Fibroblast of lung (primary cell): ENCODE results near the gene BICRA. TPM values are rescaled to one million over a fixed set of nuclear protein-coding genes. Genes with fewer than 3 reads are reported as not detected.

ENCODE experiments used
- DNase-seq, 2 donors: peaks; one replicate each; pipeline versions ENCODE4 v3.0.0 to v3.0.0-alpha.2; 2010; ENCODE audit warnings: low read depth in 2 of 2
- H2AFZ ChIP-seq: 2 replicates; pipeline ENCODE4 v1.5.1; 2012; ENCODE audit warnings: low read length, control low read depth, inconsistent platforms
- H3K27ac ChIP-seq: 2 replicates; pipeline ENCODE4 v1.5.1; 2011; ENCODE audit warnings: low read length, control low read depth; ENCODE audit not compliant: insufficient read depth
- H3K27me3 ChIP-seq: 2 replicates; pipeline ENCODE4 v1.5.1; 2011; ENCODE audit warnings: mild to moderate bottlenecking, low read length; ENCODE audit not compliant: control insufficient read depth, insufficient read depth
- H3K36me3 ChIP-seq: 2 replicates; pipeline ENCODE4 v1.5.1; 2011; ENCODE audit warnings: low read length; ENCODE audit not compliant: control insufficient read depth, insufficient read depth
- H3K4me1 ChIP-seq: 2 replicates; pipeline ENCODE4 v1.5.1; 2011; ENCODE audit warnings: low read length; ENCODE audit not compliant: control insufficient read depth, insufficient read depth; ENCODE audit errors: extremely low read depth
- H3K4me2 ChIP-seq: 2 replicates; pipeline ENCODE4 v1.5.1; 2011; ENCODE audit warnings: low read length, control low read depth; ENCODE audit not compliant: insufficient read depth; ENCODE audit errors: extremely low read depth
- H3K4me3 ChIP-seq, 4 experiments: fragments of 200-600 bp in 1 of 4; sonication (generic) in 1 of 4; replicated peaks in 1 of 4; 2 replicates each; pipeline ENCODE4 v1.5.1; 2011 to 2016; ENCODE audit warnings: low read length in 4 of 4, low read depth in 3 of 4, mild to moderate bottlenecking in 3 of 4, control low read depth in 2 of 4, inconsistent platforms in 1 of 4, mixed read lengths in 1 of 4; ENCODE audit not compliant: insufficient read depth in 1 of 4; ENCODE audit errors: control extremely low read depth in 1 of 4
- H3K79me2 ChIP-seq: 2 replicates; pipeline ENCODE4 v1.5.1; 2012; ENCODE audit warnings: mild to moderate bottlenecking, low read length, inconsistent platforms; ENCODE audit not compliant: control insufficient read depth, insufficient read depth
- H3K9ac ChIP-seq: 2 replicates; pipeline ENCODE4 v1.5.1; 2011; ENCODE audit warnings: mild to moderate bottlenecking, low read length, control low read depth; ENCODE audit not compliant: insufficient read depth
- H3K9me3 ChIP-seq: 2 replicates; pipeline ENCODE4 v1.5.1; 2012; ENCODE audit warnings: low read depth, low read length; ENCODE audit not compliant: control insufficient read depth, insufficient read depth
- H4K20me1 ChIP-seq: 2 replicates; pipeline ENCODE4 v1.5.1; 2011; ENCODE audit warnings: low read length; ENCODE audit not compliant: control insufficient read depth, insufficient read depth; ENCODE audit errors: extremely low read depth
- EZH2 ChIP-seq: IDR thresholded peaks from 2 replicates; pipeline ENCODE4 v1.5.1; 2012; ENCODE audit warnings: low read length, control low read depth, mild to moderate bottlenecking; ENCODE audit errors: missing control alignments
- polyA plus RNA-seq, 2 donors: library from polyadenylated mRNA; depleted of rRNA in 1 of 2; stranded (reverse) in 1 of 2; unstranded in 1 of 2; fragments of >200 nt; gene quantifications; 2 replicates each; pipeline ENCODE4 v1.2.1, GENCODE V29; 2011 to 2012; ENCODE audit warnings: missing spikeins in 1 of 2
- total RNA-seq: library from RNA; depleted of rRNA; stranded (reverse); fragments of >200 nt; gene quantifications from 2 replicates; pipeline ENCODE4 v1.2.1, GENCODE V29; 2014
- TF ChIP-seq, protein P1 (sequence below), 2 donors: IDR thresholded peaks in 1 of 2; conservative IDR thresholded peaks in 1 of 2; 1 replicate in 1 of 2; 2 replicates in 1 of 2; pipeline ENCODE4 v1.5.1; 2011 to 2012; ENCODE audit warnings: low read length in 2 of 2, control low read depth in 1 of 2, inconsistent platforms in 1 of 2, low read depth in 1 of 2, mild to moderate bottlenecking in 1 of 2

The BICRA gene
- total and polyA plus RNA-seq, 2 donors (not counting 1 experiment from before 2014, with no cell fraction given): 0.44 to 3.8 TPM

DNA sequence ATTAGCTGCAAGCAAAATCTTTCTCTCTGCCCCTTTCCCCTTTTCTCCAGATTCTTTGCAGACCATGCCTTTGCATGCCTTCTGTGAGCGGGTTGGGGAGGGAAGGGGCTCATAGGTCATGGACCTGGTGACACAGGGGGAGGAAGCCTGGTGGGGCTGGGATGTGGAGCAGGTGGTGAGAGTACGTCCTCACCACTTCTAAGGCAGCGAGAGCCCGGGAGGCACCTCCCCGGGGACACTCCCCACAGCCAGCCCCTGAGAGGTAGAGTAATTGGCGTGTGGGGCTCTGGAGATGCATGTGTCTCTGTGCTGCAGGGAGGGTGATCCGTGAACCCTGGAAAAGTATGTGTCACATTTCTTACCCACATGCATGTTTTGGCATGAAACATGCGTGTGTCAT is 61.8 kb downstream of the BICRA start:
- no peak overlapping the region for H3K4me2 ChIP-seq
- no peak overlapping the region for H3K4me3 ChIP-seq
- peaks cover 22% of the 10 kb centered on the region for H3K79me2 ChIP-seq
- no peak overlapping the region for H2AFZ ChIP-seq
- no peak overlapping the region for H3K9ac ChIP-seq
- H3K27me3 ChIP-seq: no peaks in the 10 kb centered on the region
- H3K4me1 ChIP-seq: no peaks in the 10 kb centered on the region
- peaks cover 2% of the 10 kb centered on the region for H4K20me1 ChIP-seq
- peaks cover 5% of the 10 kb centered on the region for H3K36me3 ChIP-seq
- DNase-seq: no peak
- H3K27ac ChIP-seq: no peak overlapping the region
- H3K9me3 ChIP-seq: no peaks in the 10 kb centered on the region
- TF ChIP-seq, protein P1, sequence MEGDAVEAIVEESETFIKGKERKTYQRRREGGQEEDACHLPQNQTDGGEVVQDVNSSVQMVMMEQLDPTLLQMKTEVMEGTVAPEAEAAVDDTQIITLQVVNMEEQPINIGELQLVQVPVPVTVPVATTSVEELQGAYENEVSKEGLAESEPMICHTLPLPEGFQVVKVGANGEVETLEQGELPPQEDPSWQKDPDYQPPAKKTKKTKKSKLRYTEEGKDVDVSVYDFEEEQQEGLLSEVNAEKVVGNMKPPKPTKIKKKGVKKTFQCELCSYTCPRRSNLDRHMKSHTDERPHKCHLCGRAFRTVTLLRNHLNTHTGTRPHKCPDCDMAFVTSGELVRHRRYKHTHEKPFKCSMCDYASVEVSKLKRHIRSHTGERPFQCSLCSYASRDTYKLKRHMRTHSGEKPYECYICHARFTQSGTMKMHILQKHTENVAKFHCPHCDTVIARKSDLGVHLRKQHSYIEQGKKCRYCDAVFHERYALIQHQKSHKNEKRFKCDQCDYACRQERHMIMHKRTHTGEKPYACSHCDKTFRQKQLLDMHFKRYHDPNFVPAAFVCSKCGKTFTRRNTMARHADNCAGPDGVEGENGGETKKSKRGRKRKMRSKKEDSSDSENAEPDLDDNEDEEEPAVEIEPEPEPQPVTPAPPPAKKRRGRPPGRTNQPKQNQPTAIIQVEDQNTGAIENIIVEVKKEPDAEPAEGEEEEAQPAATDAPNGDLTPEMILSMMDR (conservative IDR thresholded peaks at IDR 0.05 in 1 of 2, IDR thresholded peaks at IDR 0.05 in 1 of 2; ENCODE audit: low read depth in 1 of 2, low read length in 2 of 2): no peak

DNA sequence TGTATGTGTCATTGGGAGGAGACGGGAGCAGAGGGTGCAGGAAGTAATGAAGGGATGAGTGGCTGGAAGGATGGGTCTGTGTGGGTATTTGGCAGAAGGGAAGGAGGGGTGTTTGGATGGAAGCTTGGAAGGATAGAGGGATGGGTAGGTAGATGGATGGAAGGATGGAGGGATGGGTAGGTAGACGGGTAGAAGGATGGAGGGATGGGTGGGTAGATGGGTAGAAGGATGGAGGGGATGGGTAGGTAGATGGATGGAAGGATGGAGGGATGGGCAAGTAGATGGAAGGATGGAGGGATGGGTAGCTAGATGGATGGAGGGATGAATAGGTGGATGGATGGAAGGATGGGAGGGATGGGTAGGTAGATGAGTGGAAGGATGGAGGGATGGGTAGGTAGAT is 62.6 kb downstream of the BICRA start:
- Histone ChIP-seq H3K4me2 (no peak overlapping the region), H3K27ac (no peak overlapping the region), H3K4me3 (no peak overlapping the region), H3K4me1 (no peaks in the 10 kb centered on the region), H3K9me3 (no peaks in the 10 kb centered on the region), H3K27me3 (no peaks in the 10 kb centered on the region), H4K20me1 (peaks cover 2% of the 10 kb centered on the region), H3K9ac (no peak overlapping the region), H3K36me3 (peaks cover 5% of the 10 kb centered on the region), H2AFZ (no peak overlapping the region), H3K79me2 (peaks cover 19% of the 10 kb centered on the region)
- no peak for DNase-seq
- TF ChIP-seq, protein P1 (conservative IDR thresholded peaks at IDR 0.05 in 1 of 2, IDR thresholded peaks at IDR 0.05 in 1 of 2; ENCODE audit: low read depth in 1 of 2, low read length in 2 of 2): no peak
- TF ChIP-seq EZH2: no peak

DNA sequence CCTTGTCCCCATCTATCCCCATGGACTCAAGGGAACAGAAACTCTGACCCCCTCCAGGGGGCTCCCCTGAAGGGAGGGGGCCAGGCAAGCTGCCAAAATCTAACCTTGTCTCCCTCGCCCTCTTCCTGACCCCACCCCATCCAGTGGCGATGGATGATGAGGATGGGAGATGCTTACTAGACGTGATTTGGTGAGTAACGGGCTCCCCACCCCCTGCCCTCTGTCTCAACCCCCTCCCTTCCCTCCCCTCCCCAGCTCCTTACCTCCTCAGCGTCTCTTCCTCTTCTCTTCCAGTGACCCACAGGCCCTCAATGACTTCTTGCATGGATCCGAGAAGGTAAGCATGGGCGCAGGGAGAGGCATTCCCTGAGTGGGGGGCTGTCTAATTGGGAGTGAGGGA is 64.5 kb downstream of the BICRA start:
- H4K20me1 ChIP-seq: peaks cover 2% of the 10 kb centered on the region

More for the DNA sequence above, 64.5 kb downstream of the BICRA start:
- Histone ChIP-seq H3K9me3 (no peaks in the 10 kb centered on the region), H3K4me2 (no peak overlapping the region), H3K27me3 (no peaks in the 10 kb centered on the region), H3K9ac (no peak overlapping the region), H2AFZ (no peak overlapping the region), H3K79me2 (peaks cover 9% of the 10 kb centered on the region), H3K4me3 (no peak overlapping the region), H3K4me1 (no peaks in the 10 kb centered on the region), H3K27ac (no peak overlapping the region), H3K36me3 (peaks cover 8% of the 10 kb centered on the region)
- no peak for DNase-seq
- TF ChIP-seq, protein P1 (conservative IDR thresholded peaks at IDR 0.05 in 1 of 2, IDR thresholded peaks at IDR 0.05 in 1 of 2; ENCODE audit: low read depth in 1 of 2, low read length in 2 of 2): no peak
